ENCODE measurements around the gene PAK5. TPM values are rescaled to one million over a fixed set of nuclear protein-coding genes. Genes with fewer than 3 reads are reported as not detected.

The PAK5 gene
- polyA plus RNA-seq (2013, experiment 1 of 2; ENCODE audit: insufficient read length): 0.03 TPM
- not detected for polyA plus RNA-seq (2013, experiment 2 of 2; ENCODE audit: insufficient read length)

- peak; percentile 61 for DNase-seq
These were observed at the start of gene PAK5 for GRCh38 chr20:9838378-9839295. Gene PAK5 (minus strand): TSS chr20:9839076. CDS start chr20:9644328, 194,748 bp downstream.

GRCh38 chr20:9887706-9888105 lies 48.8 kb upstream of the PAK5 start:
- DNase-seq: no peak

- peak; percentile 37 for DNase-seq
These were observed 47.4 kb upstream of the PAK5 start for GRCh38 chr20:9886227-9886626.

GRCh38 chr20:9884666-9885065 lies 45.8 kb upstream of the PAK5 start:
- no peak for DNase-seq

- DNase-seq: no peak
These were observed 45.2 kb upstream of the PAK5 start for GRCh38 chr20:9884061-9884460.

- DNase-seq: no peak
These were observed 39.1 kb upstream of the PAK5 start for GRCh38 chr20:9877932-9878495.

GRCh38 chr20:9867196-9867980 lies 28.5 kb upstream of the PAK5 start:
- DNase-seq: no peak

- no peak for DNase-seq
These were observed 13.7 kb upstream of the PAK5 start for GRCh38 chr20:9852566-9852965.

- DNase-seq: no peak
These were observed 750 bp upstream of the PAK5 start for GRCh38 chr20:9839626-9840025.

- no peak for DNase-seq
These were observed 870 bp downstream of the PAK5 start for GRCh38 chr20:9838035-9838377.

- no peak for DNase-seq
These were observed 1.2 kb downstream of the PAK5 start for GRCh38 chr20:9837634-9838033.

GRCh38 chr20:9835302-9835701 lies 3.6 kb downstream of the PAK5 start:
- DNase-seq: no peak

GRCh38 chr20:9831032-9831431 lies 7.8 kb downstream of the PAK5 start:
- peak; percentile 16 for DNase-seq

GRCh38 chr20:9829835-9830234 lies 9.0 kb downstream of the PAK5 start:
- DNase-seq: no peak

GRCh38 chr20:9817654-9818053 lies 21.2 kb downstream of the PAK5 start:
- DNase-seq: no peak

- no peak for DNase-seq
These were observed 23.2 kb downstream of the PAK5 start for GRCh38 chr20:9815632-9816031.

- DNase-seq: no peak
These were observed 28.1 kb downstream of the PAK5 start for GRCh38 chr20:9810738-9811137.

GRCh38 chr20:9809271-9809670 lies 29.6 kb downstream of the PAK5 start:
- DNase-seq: no peak

- no peak for DNase-seq
These were observed 30.7 kb downstream of the PAK5 start for GRCh38 chr20:9808166-9808565.

GRCh38 chr20:9807136-9807535 lies 31.7 kb downstream of the PAK5 start:
- no peak for DNase-seq

GRCh38 chr20:9800421-9800820 lies 38.5 kb downstream of the PAK5 start:
- DNase-seq: no peak

- DNase-seq: no peak
These were observed 44.0 kb downstream of the PAK5 start for GRCh38 chr20:9794831-9795230.

GRCh38 chr20:9792674-9793073 lies 46.2 kb downstream of the PAK5 start:
- no peak for DNase-seq
